Measurements from ENCODE around the gene CTXN2.
A peak's percentile ranks its signal among the peaks of the same experiment; 100 is the strongest.

CTXN2 gene

GRCh38 chr15:48244921-48245320 is 53.5 kb downstream of the CTXN2 start:
- no peak for DNase-seq
- Histone ChIP-seq H3K27me3 (replicated peaks; ENCODE audit: insufficient read depth, low read length) (no peaks in the 10 kb centered on the region), H3K27ac (ENCODE audit: low read length) (no peak overlapping the region), H3K4me1 (ENCODE audit: low read length) (no peaks in the 10 kb centered on the region), H3K79me2 (ENCODE audit: low read length) (no peaks in the 10 kb centered on the region), H3K4me3 (ENCODE audit: low read length) (no peak overlapping the region), H3K9me3 (replicated peaks; ENCODE audit: insufficient read depth, low read length) (no peaks in the 10 kb centered on the region), H3K36me3 (replicated peaks; ENCODE audit: insufficient read depth, low read length) (no peaks in the 10 kb centered on the region), H3K4me2 (ENCODE audit: low read depth, low read length) (no peak overlapping the region), H2AFZ (ENCODE audit: low read length) (no peak overlapping the region), H3F3A (ENCODE audit: insufficient read depth, low read length) (no peaks in the 10 kb centered on the region), H4K20me1 (ENCODE audit: insufficient read depth, low read length) (no peaks in the 10 kb centered on the region), H3K9ac (ENCODE audit: low read length) (no peak overlapping the region), H3K9me2 (replicated peaks; ENCODE audit: insufficient read depth, low read length) (no peaks in the 10 kb centered on the region)
- no peak for TF ChIP-seq EZH2phosphoT487 (IDR thresholded peaks at IDR 0.05; ENCODE audit: low read length)
- TF ChIP-seq EZH2 (optimal IDR thresholded peaks at IDR 0.05; ENCODE audit: low read depth, low read length), result no peak
- no peak for TF ChIP-seq CTCF (IDR thresholded peaks at IDR 0.05; ENCODE audit: low read length)

DNA sequence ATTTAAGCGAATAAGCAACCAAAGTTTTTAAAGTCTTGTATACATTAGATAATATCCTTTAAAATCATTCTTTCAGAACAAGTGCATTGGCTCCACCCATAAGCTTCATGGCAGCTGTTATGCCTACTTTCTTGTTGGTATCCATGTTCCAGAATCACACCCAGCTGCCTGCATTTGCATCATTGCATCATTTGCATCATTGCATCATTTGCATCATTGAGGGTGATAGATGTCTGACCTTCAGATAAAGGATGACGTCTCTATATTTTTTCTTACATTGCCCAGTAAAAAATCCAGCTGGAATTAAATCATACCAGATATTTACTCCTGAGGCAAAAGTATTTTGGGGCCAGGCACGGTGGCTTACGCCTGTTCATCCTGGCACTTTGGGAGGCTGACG is 56.9 kb downstream of the CTXN2 start:
- no peak for DNase-seq
- no peaks in the 10 kb centered on the region for H3K79me2 ChIP-seq (ENCODE audit: low read length)
- no peaks in the 10 kb centered on the region for H3K9me2 ChIP-seq (replicated peaks; ENCODE audit: insufficient read depth, low read length)
- no peaks in the 10 kb centered on the region for H3K4me1 ChIP-seq (ENCODE audit: low read length)
- no peaks in the 10 kb centered on the region for H3F3A ChIP-seq (ENCODE audit: insufficient read depth, low read length)
- no peaks in the 10 kb centered on the region for H3K27me3 ChIP-seq (replicated peaks; ENCODE audit: insufficient read depth, low read length)
- H3K9me3 ChIP-seq (replicated peaks; ENCODE audit: insufficient read depth, low read length), result no peaks in the 10 kb centered on the region
- H3K4me2 ChIP-seq (ENCODE audit: low read depth, low read length), result no peak overlapping the region
- H4K20me1 ChIP-seq (ENCODE audit: insufficient read depth, low read length), result no peaks in the 10 kb centered on the region
- no peak overlapping the region for H2AFZ ChIP-seq (ENCODE audit: low read length)
- H3K27ac ChIP-seq (ENCODE audit: low read length), result no peak overlapping the region
- TF ChIP-seq EZH2 (optimal IDR thresholded peaks at IDR 0.05; ENCODE audit: low read depth, low read length) (no peak), CTCF (IDR thresholded peaks at IDR 0.05; ENCODE audit: low read length) (no peak), EZH2phosphoT487 (IDR thresholded peaks at IDR 0.05; ENCODE audit: low read length) (no peak)
- no peaks in the 10 kb centered on the region for H3K36me3 ChIP-seq (replicated peaks; ENCODE audit: insufficient read depth, low read length)
- no peak overlapping the region for H3K4me3 ChIP-seq (ENCODE audit: low read length)
- no peak overlapping the region for H3K9ac ChIP-seq (ENCODE audit: low read length)

DNA sequence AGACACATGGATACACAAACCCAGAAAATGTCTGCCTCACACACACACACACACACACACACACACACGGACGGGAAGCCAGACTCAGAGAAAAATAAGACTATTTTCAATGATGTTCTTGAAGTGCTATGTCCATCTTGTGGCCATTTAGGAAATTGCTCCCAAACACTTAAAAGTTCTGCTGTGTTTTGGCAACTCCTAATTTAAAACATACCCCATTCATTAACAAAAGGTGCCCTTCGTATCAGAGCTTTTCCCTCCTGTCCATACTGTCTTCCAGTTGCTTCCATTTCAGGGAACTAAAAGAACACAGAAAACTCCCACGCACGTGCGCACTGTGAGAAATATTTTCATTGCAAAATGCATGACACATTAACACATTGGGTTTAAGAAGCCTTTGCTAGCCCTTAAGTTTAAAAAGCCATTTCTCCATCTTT is 59.2 kb downstream of the CTXN2 start:
- no peaks in the 10 kb centered on the region for H3K27me3 ChIP-seq (replicated peaks; ENCODE audit: insufficient read depth, low read length)
- H4K20me1 ChIP-seq (ENCODE audit: insufficient read depth, low read length), result no peaks in the 10 kb centered on the region
- H2AFZ ChIP-seq (ENCODE audit: low read length), result no peak overlapping the region
- no peak overlapping the region for H3K9ac ChIP-seq (ENCODE audit: low read length)
- no peaks in the 10 kb centered on the region for H3F3A ChIP-seq (ENCODE audit: insufficient read depth, low read length)
- H3K4me3 ChIP-seq (ENCODE audit: low read length), result no peak overlapping the region
- H3K4me2 ChIP-seq (ENCODE audit: low read depth, low read length), result no peak overlapping the region
- no peaks in the 10 kb centered on the region for H3K4me1 ChIP-seq (ENCODE audit: low read length)
- peak; percentile 53 for TF ChIP-seq CTCF (IDR thresholded peaks at IDR 0.05; ENCODE audit: low read length)
- TF ChIP-seq EZH2 (optimal IDR thresholded peaks at IDR 0.05; ENCODE audit: low read depth, low read length), result no peak
- no peak overlapping the region for H3K27ac ChIP-seq (ENCODE audit: low read length)
- no peaks in the 10 kb centered on the region for H3K79me2 ChIP-seq (ENCODE audit: low read length)
- H3K9me3 ChIP-seq (replicated peaks; ENCODE audit: insufficient read depth, low read length), result no peaks in the 10 kb centered on the region
- DNase-seq, result peak; percentile 65
- no peaks in the 10 kb centered on the region for H3K9me2 ChIP-seq (replicated peaks; ENCODE audit: insufficient read depth, low read length)
- H3K36me3 ChIP-seq (replicated peaks; ENCODE audit: insufficient read depth, low read length), result no peaks in the 10 kb centered on the region

Data from MM.1S (cell line).